SU-DHL-6 (cell line): ENCODE data around the gene KRT27.

Experiments used
- H2AFZ ChIP-seq: fragments of 200-600 bp; sonication (generic); 2 replicates; pipeline ENCODE4 v1.6.1; 2014; ENCODE audit warnings: low read depth, mild to moderate bottlenecking, moderate library complexity, mixed read lengths, antibody characterized with exemption, low read length; ENCODE audit not compliant: severe bottlenecking
- H3F3A ChIP-seq: fragments of 200-600 bp; shearing (Covaris generic); 2 replicates; pipeline ENCODE4 v1.6.0; 2016; ENCODE audit warnings: antibody characterized with exemption, mild to moderate bottlenecking; ENCODE audit not compliant: insufficient read depth
- H3K27ac ChIP-seq: fragments of 200-600 bp; sonication (generic); 2 replicates; pipeline ENCODE4 v1.5.1; 2016; ENCODE audit warnings: low read depth, mild to moderate bottlenecking, low read length, moderate library complexity, mixed read lengths
- H3K27me3 ChIP-seq: fragments of 200-600 bp; sonication (generic), shearing (Covaris generic); 2 replicates; pipeline ENCODE4 v1.6.0; 2014; ENCODE audit warnings: mild to moderate bottlenecking, low read length
- H3K36me3 ChIP-seq: fragments of 200-600 bp; sonication (generic); 2 replicates; pipeline ENCODE4 v1.6.1; 2014; ENCODE audit warnings: mild to moderate bottlenecking, low read length, mixed read lengths
- H3K4me2 ChIP-seq: fragments of 300-600, 200-600 bp; shearing (Covaris generic), sonication (generic); 2 replicates; pipeline ENCODE4 v1.6.0; 2014; ENCODE audit warnings: low read length, low read depth, mild to moderate bottlenecking; ENCODE audit not compliant: poor library complexity, severe bottlenecking
- H3K4me3 ChIP-seq: fragments of 200-600 bp; sonication (generic); 2 replicates; pipeline ENCODE4 v1.5.1; 2014; ENCODE audit warnings: antibody characterized with exemption, low read length, mild to moderate bottlenecking, mixed read lengths; ENCODE audit not compliant: insufficient read depth, poor library complexity, severe bottlenecking
- H3K79me2 ChIP-seq: fragments of 200-600 bp; sonication (generic); 2 replicates; pipeline ENCODE4 v1.6.1; 2014; ENCODE audit warnings: mild to moderate bottlenecking, low read length, moderate library complexity; ENCODE audit not compliant: insufficient read depth
- H3K9ac ChIP-seq: fragments of 200-600 bp; sonication (generic); 2 replicates; pipeline ENCODE4 v1.7.0; 2014; ENCODE audit warnings: mild to moderate bottlenecking, low read length
- H3K9me2 ChIP-seq: fragments of 200-600 bp; sonication (generic); replicated peaks from 2 replicates; pipeline ENCODE4 v1.6.1; 2014; ENCODE audit warnings: low read length; ENCODE audit not compliant: insufficient read depth
- H3K9me3 ChIP-seq: fragments of 200-600 bp; sonication (generic); 2 replicates; pipeline ENCODE4 v1.6.1; 2014; ENCODE audit warnings: low read length, mixed read lengths; ENCODE audit not compliant: insufficient read depth
- H4K20me1 ChIP-seq: fragments of 200-600 bp; sonication (generic); 2 replicates; pipeline ENCODE4 v1.6.1; 2014; ENCODE audit warnings: low read depth, mild to moderate bottlenecking, antibody characterized with exemption, low read length, moderate library complexity, mixed read lengths
- EZH2phosphoT487 ChIP-seq: fragments of 200-600 bp; sonication (generic), shearing (Covaris generic); conservative IDR thresholded peaks from 2 replicates; pipeline ENCODE4 v1.6.1; 2018; ENCODE audit warnings: mild to moderate bottlenecking, antibody characterized with exemption, low read length, moderate library complexity, mixed read lengths
- TF ChIP-seq, protein P1 (sequence below): fragments of 200-600 bp; sonication (generic); IDR thresholded peaks from one replicate; pipeline ENCODE4 v1.5.1; 2017; ENCODE audit warnings: antibody characterized with exemption, mild to moderate bottlenecking, low read length, moderate library complexity; ENCODE audit not compliant: insufficient read depth, poor library complexity, severe bottlenecking

Gene KRT27

DNA sequence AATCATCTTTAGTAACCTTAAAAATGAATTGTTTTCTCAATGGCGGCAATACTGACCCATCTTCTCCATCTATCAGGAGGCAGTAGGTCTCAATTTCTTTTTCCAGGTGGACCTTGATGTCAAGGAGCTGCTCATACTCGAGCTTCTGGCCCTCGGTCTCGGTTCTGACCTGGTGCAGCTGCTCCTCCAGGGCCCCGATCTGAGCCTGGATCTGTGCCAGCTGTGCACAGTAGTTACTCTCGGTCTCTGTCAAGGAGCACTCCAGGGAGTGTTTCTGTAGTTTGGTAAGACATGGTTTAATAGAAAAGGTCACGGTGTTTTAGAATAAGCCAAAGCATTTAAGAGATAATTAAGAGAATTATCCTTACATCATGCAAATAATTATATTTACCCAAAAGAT, 4.9 kb downstream of the KRT27 start:
- TF ChIP-seq, protein P1, sequence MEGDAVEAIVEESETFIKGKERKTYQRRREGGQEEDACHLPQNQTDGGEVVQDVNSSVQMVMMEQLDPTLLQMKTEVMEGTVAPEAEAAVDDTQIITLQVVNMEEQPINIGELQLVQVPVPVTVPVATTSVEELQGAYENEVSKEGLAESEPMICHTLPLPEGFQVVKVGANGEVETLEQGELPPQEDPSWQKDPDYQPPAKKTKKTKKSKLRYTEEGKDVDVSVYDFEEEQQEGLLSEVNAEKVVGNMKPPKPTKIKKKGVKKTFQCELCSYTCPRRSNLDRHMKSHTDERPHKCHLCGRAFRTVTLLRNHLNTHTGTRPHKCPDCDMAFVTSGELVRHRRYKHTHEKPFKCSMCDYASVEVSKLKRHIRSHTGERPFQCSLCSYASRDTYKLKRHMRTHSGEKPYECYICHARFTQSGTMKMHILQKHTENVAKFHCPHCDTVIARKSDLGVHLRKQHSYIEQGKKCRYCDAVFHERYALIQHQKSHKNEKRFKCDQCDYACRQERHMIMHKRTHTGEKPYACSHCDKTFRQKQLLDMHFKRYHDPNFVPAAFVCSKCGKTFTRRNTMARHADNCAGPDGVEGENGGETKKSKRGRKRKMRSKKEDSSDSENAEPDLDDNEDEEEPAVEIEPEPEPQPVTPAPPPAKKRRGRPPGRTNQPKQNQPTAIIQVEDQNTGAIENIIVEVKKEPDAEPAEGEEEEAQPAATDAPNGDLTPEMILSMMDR = no peak
- TF ChIP-seq EZH2phosphoT487 = no peak
- Histone ChIP-seq H3K36me3 (no peaks in the 10 kb centered on the region), H3K9me2 (no peaks in the 10 kb centered on the region), H3K4me3 (no peak overlapping the region), H3K4me2 (no peak overlapping the region), H2AFZ (no peak overlapping the region), H3K27me3 (no peaks in the 10 kb centered on the region), H3K9ac (no peak overlapping the region), H3F3A (no peaks in the 10 kb centered on the region), H3K27ac (no peak overlapping the region), H3K79me2 (no peaks in the 10 kb centered on the region), H4K20me1 (no peaks in the 10 kb centered on the region), H3K9me3 (no peaks in the 10 kb centered on the region)

DNA sequence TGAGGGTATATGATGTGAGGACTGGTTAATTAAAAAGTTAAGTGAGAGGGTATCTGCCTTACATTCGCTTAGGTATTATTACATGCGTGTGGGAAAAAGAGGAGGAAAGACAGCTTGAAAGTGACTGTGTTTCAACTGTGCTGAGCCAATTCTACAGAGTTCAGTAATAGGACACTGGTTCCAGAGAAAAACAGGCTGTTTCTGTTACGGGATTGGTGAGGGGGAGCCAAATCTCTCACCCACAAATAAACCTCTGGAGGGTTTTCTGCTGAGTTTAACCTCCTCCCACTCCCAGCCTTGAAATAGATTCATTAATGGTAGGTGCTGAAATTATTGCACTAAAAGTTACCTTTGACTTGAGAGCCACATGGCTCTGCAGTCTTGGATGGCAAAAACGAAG, 6.4 kb downstream of the KRT27 start:
- Histone ChIP-seq H2AFZ (no peak overlapping the region), H3K27me3 (no peaks in the 10 kb centered on the region), H3K79me2 (no peaks in the 10 kb centered on the region), H3K36me3 (no peaks in the 10 kb centered on the region), H3K9me2 (no peaks in the 10 kb centered on the region), H3K9ac (no peak overlapping the region), H4K20me1 (no peaks in the 10 kb centered on the region), H3K9me3 (no peaks in the 10 kb centered on the region), H3K27ac (no peak overlapping the region), H3F3A (no peaks in the 10 kb centered on the region), H3K4me2 (no peak overlapping the region), H3K4me3 (no peak overlapping the region)
- no peak for TF ChIP-seq EZH2phosphoT487
- TF ChIP-seq, protein P1 = no peak

DNA sequence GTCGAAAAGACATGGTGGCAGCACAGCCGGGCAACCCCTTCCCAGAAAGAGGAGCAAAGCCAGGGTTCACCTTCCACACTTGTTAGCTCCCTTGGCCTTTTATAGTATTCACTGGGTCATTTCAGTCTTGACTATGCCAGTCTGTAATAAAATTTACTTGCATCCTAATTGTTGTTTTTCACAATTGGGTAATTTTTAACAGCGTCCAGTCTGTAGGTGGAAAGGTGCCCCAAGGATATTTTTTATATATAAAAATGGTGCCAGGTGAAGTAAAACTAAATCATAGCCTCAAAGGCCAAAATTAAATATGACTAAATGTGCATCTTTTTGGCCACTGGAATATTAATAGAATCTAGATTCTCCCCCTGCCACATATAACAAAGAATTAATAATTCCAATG, 10.2 kb downstream of the KRT27 start, which contains the start of gene KRT26:
KRT26 (minus strand) TSS at position 101 of the 400 bp plus-strand sequence; CDS start at position 13, 88 bp downstream.
- Histone ChIP-seq H3K79me2 (no peaks in the 10 kb centered on the region), H2AFZ (no peak within 1 kb of the TSS)
- TF ChIP-seq, protein P1 = no peak

More for the DNA sequence above, 10.2 kb downstream of the KRT27 start, which contains the start of gene KRT26:
- H3K4me3 ChIP-seq = no peak within 1 kb of the TSS
- H3K4me2 ChIP-seq = no peak within 1 kb of the TSS
- no peaks in the 10 kb centered on the region for H3F3A ChIP-seq
- no peak within 1 kb of the TSS for H3K9ac ChIP-seq
- no peak within 1 kb of the TSS for H3K27ac ChIP-seq
- H4K20me1 ChIP-seq = no peaks in the 10 kb centered on the region
- no peaks in the 10 kb centered on the region for H3K9me3 ChIP-seq
- H3K9me2 ChIP-seq = no peaks in the 10 kb centered on the region
- H3K36me3 ChIP-seq = no peaks in the 10 kb centered on the region
- no peaks in the 10 kb centered on the region for H3K27me3 ChIP-seq
